ENCODE measurements around the gene CORO1C.

The CORO1C gene

DNA sequence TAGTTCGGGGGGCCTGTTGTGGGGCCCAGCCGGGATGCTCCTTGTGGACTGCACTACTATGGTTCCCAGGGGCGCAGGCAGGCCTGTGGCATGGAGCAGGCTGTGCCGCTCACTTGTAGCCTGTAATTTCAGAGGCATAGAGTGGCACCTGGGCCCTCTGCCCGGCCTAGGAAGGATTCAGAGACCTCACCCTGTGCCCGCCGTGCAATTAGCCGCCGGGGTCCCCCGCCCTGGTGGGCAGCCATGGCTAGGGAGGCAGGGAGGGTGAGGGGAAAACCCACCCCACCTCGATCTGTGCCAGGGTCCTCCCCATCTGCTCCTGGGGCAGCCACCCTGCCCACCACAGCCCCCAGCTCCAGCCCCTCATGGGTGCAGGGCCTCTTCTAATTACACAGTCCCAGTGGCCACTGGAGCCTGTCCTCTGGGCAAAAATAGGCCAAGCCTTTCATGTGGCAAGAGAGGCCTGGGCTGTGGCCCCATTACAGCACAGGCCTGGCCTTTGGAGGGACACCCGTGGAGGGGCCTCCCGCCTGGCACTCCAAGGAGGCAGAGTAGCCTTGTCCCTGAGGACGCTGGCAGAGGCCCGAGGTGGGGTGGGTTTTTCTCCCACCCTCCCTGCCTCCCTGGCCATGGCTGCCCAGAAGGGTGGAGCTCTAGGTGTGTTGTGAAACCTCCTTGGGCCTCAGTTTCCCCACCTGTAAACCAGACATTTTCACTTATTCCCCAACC lies 128.2 kb downstream of the CORO1C start:
- DNase-seq (ENCODE audit: low read depth, low spot score): no peak

GRCh38 chr12:108602209-108602705 lies 129.1 kb downstream of the CORO1C start:
- no peak for DNase-seq (ENCODE audit: low read depth, low spot score)

GRCh38 chr12:108600702-108601007 lies 130.7 kb downstream of the CORO1C start:
- DNase-seq (ENCODE audit: low read depth, low spot score): no peak

- DNase-seq (ENCODE audit: low read depth, low spot score): no peak
These were observed 131.2 kb downstream of the CORO1C start for GRCh38 chr12:108599948-108600701.

DNA sequence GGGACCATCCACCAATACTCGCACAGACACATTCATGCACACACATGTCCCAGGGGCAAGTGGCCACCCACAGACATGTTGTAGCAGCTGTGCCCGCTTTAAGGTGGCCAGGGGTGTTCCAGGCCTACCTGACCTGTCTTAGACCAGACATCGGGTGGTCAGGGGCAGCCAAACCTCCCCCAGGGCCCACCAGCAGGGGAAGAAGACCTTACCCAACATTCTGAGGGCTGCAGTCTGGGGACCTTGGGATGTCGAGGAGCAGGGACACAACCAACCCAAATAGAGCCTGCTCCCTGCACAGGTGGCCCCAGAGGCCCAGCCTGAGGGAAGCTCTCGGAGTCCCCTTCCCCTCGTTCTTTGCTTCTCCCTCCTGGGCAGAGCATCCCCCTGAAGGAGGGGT lies 131.8 kb downstream of the CORO1C start:
- no peak for DNase-seq (ENCODE audit: low read depth, low spot score)

DNA sequence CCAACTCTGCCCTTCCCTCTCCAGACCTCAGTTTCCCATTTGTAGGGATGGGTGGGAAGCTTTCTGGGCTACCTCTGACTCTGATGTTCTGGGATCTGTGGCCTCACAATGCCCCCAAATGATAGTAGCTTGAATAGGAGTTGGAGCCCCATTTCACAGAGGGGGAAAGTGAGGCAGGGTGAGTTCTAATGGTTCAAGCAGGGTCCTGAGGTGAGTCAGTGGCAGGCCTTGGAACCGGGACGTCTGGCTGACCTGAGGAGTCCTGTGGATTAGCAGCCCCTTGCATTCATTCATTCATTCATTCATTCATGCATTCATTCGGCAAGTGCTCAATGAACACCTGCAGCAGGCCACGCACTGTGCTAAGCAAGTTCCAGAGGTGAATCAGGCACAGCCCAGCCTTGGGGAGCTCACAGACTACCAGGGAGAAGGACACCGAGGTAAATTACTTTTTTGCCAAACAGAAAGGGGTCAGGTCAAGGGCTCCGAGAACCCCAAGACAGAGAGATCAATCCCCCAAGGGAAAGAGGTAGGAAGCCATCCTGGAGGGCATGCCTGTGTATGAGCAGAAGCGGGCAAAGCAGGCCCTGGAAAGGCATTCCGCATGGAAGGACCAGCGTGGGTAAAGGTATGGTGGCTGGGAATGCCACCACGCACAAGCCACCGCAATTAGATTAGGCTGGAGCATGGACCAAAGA lies 132.6 kb downstream of the CORO1C start:
- DNase-seq (ENCODE audit: low read depth, low spot score): no peak

- no peak for DNase-seq (ENCODE audit: low read depth, low spot score)
These were observed 133.5 kb downstream of the CORO1C start, which contains the start of gene TMEM119 for GRCh38 chr12:108597559-108598471. TMEM119 (minus strand) TSS chr12:108598084; CDS start chr12:108592383, 5,701 bp downstream.

DNA sequence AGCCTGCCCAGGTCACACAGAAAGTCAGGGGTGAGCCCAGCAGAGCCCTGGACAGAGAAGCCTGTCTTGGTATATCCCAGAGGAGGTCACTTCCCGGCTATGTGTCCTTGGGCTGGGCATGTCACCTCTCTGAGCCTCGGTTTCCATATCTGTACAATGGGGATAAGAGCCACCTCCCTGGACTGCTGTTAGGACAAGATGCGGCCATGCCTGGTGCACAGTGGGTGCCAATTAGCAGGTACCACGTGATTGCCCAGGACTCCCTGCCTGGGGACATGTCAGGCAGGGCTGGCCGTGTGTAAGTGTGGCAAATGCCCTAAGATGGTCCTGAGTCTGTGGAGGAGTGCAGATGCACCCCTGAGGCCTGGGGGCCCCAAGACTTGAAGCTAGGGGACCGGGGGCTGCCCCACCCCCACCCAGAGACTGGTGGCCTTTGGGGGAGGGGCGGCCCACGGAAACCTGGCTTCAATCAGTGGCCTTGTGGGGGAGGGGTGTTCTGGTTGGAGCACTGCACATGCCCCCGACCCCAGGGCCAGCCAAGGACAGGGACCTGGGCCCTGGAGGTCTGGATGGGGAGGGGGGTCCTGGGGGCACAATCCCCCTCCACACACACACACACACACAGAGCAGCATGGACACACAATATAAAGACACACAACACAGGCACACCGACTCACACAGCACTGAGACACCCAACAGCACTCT lies 134.3 kb downstream of the CORO1C start:
- DNase-seq (ENCODE audit: low read depth, low spot score): no peak

DNA sequence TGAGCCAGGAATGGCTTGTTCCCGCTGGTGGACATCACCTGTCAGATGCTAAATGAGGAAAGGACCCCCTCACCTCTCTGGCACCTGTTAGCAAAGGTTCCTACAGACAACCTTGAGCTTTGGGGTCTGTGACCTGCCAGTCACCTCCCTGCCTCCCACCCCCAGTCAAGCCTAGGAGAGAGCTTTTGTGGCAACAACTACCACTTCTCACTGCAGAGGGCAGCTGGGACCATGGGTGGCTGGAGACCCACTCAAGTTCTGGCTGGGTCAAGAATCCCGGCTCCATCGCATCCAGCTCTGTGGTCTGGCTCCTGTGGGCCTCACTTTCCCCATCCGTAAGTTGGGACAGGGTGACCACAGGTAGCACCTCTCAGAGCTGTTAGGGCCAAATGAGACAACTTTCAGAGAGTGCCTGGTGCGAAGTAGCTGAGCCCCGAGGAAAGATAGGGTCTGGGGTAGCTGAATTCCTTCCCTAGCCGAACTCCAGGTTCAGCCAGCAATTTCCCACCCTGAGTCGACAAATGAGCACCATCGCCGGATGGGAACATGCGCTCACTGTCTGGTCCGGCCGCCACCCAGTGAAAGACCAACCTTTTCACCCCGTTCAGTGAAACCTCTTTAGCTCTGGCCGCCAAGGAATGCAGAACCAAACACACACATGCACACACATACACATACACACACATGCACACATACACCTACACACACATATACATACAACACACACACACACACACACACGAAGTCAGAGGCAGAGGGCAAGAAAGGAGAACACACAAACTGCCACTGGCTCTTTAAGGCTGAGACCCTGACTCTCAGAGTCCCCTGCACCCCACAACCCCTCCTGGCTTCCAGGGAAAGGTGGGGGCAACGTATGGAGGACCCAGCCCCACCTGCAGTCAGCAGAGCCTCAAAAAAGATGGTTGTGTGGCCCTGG lies 135.3 kb downstream of the CORO1C start:
- DNase-seq (ENCODE audit: low read depth, low spot score): no peak

All from brain pericyte (primary cell).